Transverse colon (tissue), 4 donors: ENCODE data around the gene ELSPBP1.

Source experiments
- POLR2AphosphoS5 ChIP-seq, 3 donors: sonication (generic); formaldehyde crosslinking; IDR thresholded peaks; one replicate each; pipeline ENCODE4 v1.6.1; 2016; ENCODE audit warnings: antibody characterized with exemption in 3 of 3
- TF ChIP-seq, protein P1 (sequence below), 5 experiments: fragments of 200-600 bp in 3 of 5; fragments of 450-650 bp in 2 of 5; sonication (generic) in 3 of 5; IDR thresholded peaks; 1 replicate in 2 of 5; 2 replicates in 3 of 5; pipeline ENCODE4 v1.5.1; 2016 to 2017; ENCODE audit warnings: antibody characterized with exemption in 5 of 5, inconsistent platforms in 3 of 5, mild to moderate bottlenecking in 2 of 5, moderate library complexity in 1 of 5

DNA sequence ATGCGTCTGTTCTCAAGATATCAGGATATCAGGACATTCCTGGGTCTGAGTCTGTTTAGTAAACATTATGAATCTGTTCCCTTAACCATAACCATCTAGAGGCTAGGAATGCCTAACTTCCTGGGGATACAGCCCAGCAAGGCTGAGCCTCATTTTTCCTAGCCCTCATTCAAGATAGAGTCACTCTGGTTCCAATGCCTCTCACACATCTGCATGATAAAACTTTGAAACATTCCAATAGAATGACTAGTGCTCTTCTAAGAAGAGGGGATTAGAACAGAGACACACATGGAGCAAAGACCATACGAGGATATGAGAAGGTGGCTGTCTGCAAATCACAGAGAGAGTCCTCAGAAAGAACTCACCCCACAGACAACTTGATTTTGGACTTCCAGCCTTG is 70.1 kb downstream of the ELSPBP1 start:
- TF ChIP-seq POLR2AphosphoS5 (IDR thresholded peaks at IDR 0.05): no peak
- TF ChIP-seq, protein P1, sequence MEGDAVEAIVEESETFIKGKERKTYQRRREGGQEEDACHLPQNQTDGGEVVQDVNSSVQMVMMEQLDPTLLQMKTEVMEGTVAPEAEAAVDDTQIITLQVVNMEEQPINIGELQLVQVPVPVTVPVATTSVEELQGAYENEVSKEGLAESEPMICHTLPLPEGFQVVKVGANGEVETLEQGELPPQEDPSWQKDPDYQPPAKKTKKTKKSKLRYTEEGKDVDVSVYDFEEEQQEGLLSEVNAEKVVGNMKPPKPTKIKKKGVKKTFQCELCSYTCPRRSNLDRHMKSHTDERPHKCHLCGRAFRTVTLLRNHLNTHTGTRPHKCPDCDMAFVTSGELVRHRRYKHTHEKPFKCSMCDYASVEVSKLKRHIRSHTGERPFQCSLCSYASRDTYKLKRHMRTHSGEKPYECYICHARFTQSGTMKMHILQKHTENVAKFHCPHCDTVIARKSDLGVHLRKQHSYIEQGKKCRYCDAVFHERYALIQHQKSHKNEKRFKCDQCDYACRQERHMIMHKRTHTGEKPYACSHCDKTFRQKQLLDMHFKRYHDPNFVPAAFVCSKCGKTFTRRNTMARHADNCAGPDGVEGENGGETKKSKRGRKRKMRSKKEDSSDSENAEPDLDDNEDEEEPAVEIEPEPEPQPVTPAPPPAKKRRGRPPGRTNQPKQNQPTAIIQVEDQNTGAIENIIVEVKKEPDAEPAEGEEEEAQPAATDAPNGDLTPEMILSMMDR (IDR thresholded peaks at IDR 0.05): no peak
